ENCODE data around the gene DPY30.
"Not testable (repeated sequence)": the region's sequence is repeated elsewhere in the genome, so short reads cannot be mapped to it uniquely, and the experiment has no call there.

DPY30 gene

GRCh38 chr2:32039447-32040219 lies at the start of gene DPY30:
Gene DPY30, minus strand, starts transcription at chr2:32039805. Its CDS starts 349 bp downstream, at chr2:32039456.
- peak; percentile 93 for DNase-seq (ENCODE audit: low spot score)

DNA sequence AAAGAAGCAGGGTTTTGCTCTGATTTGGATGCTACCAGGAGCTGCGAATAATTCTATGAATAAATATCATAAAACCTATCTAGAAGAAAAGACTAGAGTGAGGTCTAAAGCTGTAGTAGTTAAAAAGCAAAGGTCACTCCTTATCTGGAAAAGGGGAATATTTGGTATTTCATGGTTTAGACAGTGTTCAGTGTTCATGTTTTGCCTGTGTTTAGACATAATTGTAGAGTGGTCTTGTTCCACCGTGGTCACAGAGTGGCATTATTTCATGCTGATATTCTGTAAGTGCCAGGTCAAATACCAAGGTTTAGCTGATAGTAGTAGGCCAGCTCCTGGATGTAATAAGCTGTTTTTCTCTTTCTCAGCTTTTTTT lies 34.5 kb upstream of the DPY30 start:
- no peak for DNase-seq (ENCODE audit: low spot score)

DNA sequence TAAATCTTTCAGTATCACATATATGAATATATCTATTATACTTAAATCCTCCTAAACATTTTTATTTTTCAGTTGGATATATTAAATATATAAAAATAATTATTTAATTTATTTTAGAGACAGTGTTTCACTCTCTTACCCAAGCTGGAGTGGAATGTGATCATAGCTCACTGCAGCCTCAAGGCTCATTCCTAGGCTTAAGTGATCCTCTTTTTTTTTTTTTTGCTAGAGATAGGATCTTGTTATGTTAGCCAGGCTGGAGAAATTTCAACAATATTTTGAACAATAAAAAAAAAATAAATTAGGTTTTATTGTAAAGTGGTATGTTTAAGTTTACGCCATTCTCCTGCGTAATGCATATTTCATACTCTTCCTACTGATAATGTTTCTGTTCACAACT lies 27.9 kb upstream of the DPY30 start:
- no peak for DNase-seq (ENCODE audit: low spot score)

DNA sequence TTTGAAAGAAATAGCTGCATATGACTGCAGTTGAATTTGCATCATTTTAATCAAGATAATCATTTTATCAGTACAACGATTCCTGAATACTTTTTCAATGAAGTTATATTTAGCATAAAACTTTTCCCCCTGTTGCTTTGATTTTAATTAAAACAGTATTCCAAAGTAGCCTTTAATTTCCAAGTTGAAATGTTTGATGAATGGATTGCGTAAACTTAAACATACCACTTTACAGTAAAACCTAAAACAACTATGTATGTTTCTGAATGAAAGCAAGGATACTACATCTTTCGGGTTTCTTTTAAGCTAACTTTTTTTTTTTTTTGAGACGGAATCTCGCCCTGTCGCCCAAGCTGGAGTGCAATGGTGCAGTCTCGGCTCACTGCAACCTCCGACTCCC lies 25.1 kb upstream of the DPY30 start:
- DNase-seq (ENCODE audit: low spot score), result no peak

- DNase-seq (ENCODE audit: low spot score), result peak; percentile 32
These were observed 24.5 kb upstream of the DPY30 start for GRCh38 chr2:32064021-32064601.

GRCh38 chr2:32063310-32064020 lies 23.9 kb upstream of the DPY30 start, which contains the start of gene SPAST:
Gene SPAST, plus strand, starts transcription at chr2:32063556. Its CDS starts 276 bp downstream, at chr2:32063832.
- DNase-seq (ENCODE audit: low spot score), result peak; percentile 96

DNA sequence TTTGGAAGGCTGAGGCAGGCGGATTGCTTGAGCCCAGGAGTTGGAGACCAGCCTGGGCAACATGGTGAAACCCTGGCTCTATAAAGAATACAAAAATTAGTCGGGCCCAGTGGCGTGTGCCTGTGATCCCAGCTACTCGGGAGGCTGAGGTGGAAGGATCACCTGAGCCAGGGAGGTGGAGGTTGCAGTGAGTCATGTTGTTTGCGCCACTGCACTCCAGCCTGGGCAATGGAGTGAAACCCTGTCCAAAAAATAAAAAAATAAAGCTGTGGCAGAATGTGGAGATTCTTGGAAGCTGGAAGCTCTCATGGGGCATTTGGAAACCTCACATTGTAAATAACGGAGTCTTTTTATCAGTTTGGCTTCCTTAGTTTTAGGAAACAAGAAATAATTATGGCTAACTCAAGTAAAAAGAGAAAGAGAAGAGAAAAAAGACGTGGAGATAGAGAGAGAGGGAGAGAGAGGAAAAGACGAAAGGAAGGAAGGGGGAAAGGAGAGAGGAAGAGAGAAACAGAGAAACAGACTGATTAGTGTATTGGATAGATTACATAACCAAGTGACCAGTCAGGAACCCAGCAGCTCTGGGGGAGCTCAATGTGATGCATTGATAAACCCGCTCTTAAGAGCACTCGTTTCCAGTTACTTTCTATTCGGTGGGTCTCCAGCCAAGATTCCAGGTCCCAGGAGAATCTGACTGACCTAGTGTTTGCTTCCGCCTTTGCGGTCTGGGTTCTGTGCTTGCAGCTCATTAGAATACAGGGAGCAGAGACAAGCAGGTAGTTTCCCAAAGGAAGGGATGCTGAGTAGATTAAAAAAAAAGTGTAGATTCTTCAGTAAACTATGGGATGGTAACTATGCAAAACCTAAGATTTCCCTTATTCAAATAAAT lies 22.6 kb upstream of the DPY30 start:
- DNase-seq (ENCODE audit: low spot score), result no peak

DNA sequence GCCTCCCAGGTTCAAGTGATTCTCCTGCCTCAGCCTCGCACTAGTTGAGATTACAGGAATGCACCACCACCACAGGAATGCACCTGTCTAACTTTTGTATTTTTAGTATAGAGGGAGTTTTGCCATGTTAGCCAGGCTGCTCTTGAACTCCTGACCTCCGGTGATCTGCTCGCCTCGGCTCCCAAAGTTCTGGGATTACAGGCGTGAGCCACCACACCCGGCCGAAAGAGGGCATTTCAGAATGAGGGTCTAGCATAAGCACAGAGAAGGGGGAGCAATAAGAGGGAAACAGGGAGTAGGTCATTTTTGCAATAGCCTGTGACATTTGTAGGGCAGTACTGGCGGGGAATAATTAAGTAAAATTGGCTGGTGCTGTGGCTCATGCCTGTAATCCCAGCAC lies 21.8 kb upstream of the DPY30 start:
- no peak for DNase-seq (ENCODE audit: low spot score)

- DNase-seq (ENCODE audit: low spot score), result no peak
These were observed 20.7 kb upstream of the DPY30 start for GRCh38 chr2:32060266-32060665.

DNA sequence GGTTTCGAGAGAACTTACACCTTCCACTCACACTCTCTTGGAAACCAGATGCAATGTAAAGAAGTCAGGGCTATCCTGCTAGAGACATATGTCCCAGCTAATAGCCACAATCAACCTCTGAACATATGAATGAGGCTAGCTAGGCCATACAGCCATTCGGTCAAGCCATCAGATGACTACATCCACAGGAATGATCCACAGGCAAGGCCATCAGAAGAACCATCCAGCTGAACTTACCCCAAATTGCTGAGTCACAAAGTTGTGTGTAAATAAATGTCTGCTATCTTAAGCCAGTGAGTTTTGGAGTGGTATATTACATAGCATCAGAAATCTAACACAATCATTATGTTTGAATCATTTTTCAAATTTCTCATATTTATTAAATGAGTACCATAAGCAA lies 18.5 kb upstream of the DPY30 start:
- DNase-seq (ENCODE audit: low spot score), result peak; percentile 48

DNA sequence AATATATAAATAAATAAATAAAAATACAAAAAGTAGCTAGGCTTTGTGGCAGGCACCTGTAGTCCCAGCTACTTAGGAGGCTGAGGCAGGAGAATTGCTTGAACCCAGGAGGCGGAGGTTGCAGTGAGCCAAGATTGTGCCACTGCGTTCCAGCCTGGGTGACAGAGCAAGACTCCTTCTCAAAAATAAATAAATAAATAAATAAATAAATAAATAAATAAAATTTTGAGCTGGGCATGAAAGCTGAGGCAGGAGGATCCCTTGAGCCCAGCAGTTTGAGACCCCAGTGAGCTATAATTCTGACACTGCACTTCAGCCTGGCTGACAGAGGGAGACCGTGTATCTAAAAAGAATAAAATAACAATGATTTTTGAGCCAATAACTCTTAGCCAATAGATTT lies 15.0 kb upstream of the DPY30 start:
- DNase-seq (ENCODE audit: low spot score), result not testable (repeated sequence)

GRCh38 chr2:32051836-32052439 lies 12.3 kb upstream of the DPY30 start:
- DNase-seq (ENCODE audit: low spot score), result no peak

DNA sequence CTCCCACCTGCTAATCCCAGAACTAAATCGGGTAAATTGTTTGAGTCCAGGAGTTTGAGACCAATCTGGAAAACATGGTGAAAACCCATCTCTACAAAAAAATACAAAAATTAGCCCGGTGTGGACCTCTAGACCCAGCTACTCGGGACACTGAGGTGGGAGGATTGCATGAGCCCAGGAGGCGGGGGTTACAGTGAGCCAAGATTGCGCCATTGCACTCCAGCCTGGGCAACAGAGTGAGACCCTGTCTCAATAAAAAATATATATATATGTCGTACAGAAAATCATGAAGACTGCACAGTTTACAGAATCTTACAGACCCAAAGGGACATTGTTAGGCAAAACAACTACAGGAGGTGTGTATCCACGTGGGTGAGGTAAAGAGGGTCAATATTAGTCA lies 4.0 kb upstream of the DPY30 start:
- DNase-seq (ENCODE audit: low spot score), result no peak

DNA sequence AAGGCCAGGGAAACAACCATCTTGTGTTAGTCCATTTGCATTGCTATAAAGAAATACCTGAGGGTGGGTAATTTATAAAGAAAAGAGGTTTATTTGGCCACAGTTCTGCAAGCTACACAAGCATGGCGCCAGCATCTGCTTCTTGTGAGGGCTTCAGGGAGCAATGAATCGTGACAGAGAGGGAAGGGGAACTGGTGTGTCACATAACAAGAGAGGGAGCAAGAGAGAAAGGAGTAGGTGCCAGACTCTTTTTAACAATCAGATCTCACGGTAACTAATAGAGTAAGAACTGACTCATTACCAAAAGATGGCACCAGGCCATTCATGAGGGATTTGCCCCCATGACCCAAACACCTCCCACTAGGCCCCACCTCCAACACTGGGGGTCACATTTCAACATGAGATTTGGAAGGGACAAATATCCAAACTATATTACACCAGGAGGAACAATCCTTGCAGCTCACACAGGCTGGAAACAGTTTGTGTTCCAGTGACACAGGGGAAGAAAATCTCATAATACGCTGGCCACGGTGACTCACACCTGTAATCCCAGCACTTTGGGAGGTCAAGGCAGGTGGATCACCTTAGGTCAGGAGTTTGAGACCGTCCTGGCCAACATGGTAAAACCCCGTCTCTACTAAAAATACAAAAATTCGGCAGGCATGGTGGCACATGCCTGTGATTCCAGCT lies 5.3 kb downstream of the DPY30 start:
- not testable (repeated sequence) for DNase-seq (ENCODE audit: low spot score)

GRCh38 chr2:32018789-32019482 lies 20.7 kb downstream of the DPY30 start:
- DNase-seq (ENCODE audit: low spot score), result not testable (repeated sequence)

DNA sequence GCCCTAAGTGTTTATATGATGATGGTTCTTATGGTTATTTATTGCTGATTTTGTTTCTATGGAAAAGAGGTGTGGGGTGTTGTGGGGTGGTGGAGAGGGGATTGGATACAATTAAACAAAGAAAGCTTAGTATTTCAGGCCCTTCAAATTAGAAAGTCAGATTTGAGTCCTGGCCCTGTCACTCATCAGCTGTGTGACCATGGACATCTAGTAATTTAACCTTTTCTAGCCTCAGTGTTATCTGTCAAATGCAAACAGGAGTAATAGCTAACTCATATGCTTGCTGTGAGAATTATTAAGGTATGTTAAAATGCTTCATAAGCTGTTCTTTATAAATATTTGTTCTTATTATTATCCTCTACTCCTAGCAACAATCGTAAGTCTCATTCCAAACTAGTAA lies 26.7 kb downstream of the DPY30 start:
- DNase-seq (ENCODE audit: low spot score), result no peak

DNA sequence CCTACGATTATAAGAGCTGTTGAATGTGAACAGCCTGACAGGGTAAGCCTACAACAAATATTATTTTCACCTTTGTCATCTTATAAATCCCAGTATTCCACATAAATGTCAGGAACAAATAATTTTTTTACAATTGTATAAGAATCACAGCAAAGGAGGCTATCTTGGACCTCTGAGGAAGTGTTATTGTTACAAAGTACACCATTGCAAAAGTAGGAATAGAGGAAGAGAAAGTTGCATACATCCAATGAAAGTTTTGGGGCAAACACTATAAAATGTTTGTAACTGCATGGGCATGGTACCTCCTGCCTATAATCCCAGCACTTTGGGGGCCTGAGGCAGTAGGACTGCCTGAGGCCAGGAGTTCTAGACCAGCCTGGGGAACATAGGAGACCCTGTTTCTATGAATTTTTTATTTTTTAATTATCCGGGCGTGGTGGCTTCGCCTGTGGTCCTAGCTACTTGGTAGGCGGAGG lies 28.1 kb downstream of the DPY30 start:
- no peak for DNase-seq (ENCODE audit: low spot score)

DNA sequence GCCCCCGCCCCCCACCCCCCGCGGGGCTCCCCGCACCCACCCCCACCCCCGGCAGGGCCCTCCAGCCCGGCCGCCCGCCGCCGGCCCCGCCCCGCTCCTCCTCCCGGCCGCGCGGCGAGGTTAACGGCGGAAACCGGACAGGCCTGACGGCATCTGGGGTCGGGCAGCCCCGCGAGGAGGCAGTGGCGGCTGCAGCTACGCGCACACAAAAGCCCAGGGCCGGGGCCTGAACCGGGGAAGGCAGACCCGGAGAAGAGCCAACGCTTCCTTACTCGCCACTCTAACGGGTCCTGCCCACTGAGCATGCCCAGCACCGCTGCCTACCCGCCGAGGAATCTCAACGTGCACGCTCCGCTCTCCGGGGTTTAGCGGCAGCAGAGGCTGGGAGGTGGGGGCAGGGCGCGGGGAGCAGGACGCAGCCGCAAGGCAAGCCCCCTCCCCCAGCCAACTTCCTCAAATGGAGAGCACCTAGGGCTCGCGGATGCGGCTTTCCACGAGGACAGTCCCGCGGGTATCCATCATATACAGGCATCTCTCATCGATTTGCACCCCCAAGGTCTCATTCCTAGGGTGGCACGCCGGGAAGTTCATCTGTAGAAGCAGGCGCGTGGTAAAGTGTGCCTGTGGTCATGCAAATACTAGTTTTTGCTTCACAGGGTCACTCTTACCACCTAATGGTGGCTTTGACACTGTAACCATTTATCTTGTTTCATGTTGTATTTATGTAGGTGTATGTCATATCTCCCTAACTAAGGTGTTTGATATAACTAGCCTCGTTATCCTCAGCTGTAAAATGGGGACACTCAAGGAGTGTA lies 28.7 kb downstream of the DPY30 start, which contains the start of gene MEMO1:
TSS of gene MEMO1 (minus strand) at position 339 of the 815 bp plus-strand sequence. CDS start 761 bp downstream, outside the sequence.
- DNase-seq (ENCODE audit: low spot score), result peak; percentile 59

- peak; percentile 46 for DNase-seq (ENCODE audit: low spot score)
These were observed 29.3 kb downstream of the DPY30 start for GRCh38 chr2:32010280-32010669.
